ENCODE results near the gene ING1.
A peak's percentile ranks its signal among the peaks of the same experiment; 100 is the strongest.

The ING1 gene

GRCh38 chr13:110681868-110682550, 31.5 kb upstream of the ING1 start:
- intact Hi-C loops (cut with DNase I; ENCODE audit: low total_unique reads) = no loop called here

DNA sequence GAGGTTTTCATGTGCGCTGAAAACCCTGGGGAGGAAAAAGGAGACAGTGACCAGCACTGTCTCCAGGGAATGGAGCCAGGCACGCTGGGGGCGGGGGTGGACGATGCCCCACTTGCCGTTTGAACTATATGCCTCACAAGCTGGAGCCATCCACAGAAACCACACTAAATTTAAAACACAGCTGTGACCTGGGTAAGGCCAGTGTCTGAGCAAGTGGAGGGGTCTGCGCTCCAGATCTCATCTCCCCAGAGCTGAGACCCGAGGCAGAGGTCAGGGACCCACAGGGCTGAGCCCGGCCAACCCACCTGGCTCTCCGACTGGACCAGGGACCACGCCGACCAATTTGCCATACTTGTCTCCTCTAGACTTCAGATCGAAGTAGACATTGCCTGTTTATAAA, 30.8 kb upstream of the ING1 start:
- Histone ChIP-seq H3K27ac (no peak overlapping the region), H3K27me3 (no peaks in the 10 kb centered on the region), H3K4me3 (no peak overlapping the region), H3K36me3 (peaks cover 31 to 86% (median 69%) of the 10 kb centered on the region in 3 donors), H3K9me3 (no peaks in the 10 kb centered on the region), H3K4me1 (peaks cover 0 to 5% (median 0%) of the 10 kb centered on the region in 4 donors)
- TF ChIP-seq CTCF (IDR thresholded peaks at IDR 0.05) = no peak
- intact Hi-C loops (cut with DNase I; ENCODE audit: low total_unique reads) = no loop called here
- no peak for DNase-seq

More at GRCh38 chr13:110681868-110682550, 31.5 kb upstream of the ING1 start:
- TF ChIP-seq CTCF (IDR thresholded peaks at IDR 0.05) = no peak
- Histone ChIP-seq H3K4me3 (no peak overlapping the region), H3K27ac (no peak overlapping the region), H3K36me3 (peaks cover 32 to 83% (median 62%) of the 10 kb centered on the region in 3 donors), H3K4me1 (peaks cover 0 to 5% (median 0%) of the 10 kb centered on the region in 4 donors), H3K9me3 (no peaks in the 10 kb centered on the region), H3K27me3 (no peaks in the 10 kb centered on the region)
- DNase-seq = no peak

- intact Hi-C loops (cut with DNase I; ENCODE audit: low total_unique reads) = no loop called here
- H3K36me3 ChIP-seq = peaks cover 31 to 86% (median 71%) of the 10 kb centered on the region in 3 donors
These were observed 30.2 kb upstream of the ING1 start for GRCh38 chr13:110683203-110683883.

DNA sequence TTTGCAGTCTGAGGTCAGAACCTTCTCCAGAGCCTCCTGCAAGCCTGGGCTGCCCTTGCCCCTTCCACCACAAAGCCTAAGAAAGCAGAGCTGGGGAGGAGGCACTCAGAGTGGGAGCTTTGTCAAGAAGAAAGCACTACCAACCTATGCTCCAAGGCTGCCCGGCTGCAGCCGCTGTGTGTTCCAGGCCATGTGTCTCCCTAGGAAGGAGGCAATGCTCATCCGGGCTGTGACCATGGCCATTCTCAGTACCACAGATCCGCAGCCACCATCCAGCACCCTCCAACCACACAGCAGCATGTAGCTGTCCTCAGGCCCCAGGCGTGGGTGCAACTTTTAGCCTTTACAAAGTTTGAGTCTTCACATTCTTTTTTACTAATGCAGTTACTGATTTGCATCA, 29.6 kb upstream of the ING1 start:
- DNase-seq = no peak
- no peak overlapping the region for H3K4me3 ChIP-seq
- H3K27me3 ChIP-seq = no peaks in the 10 kb centered on the region
- intact Hi-C loops (cut with DNase I; ENCODE audit: low total_unique reads) = no loop called here
- H3K9me3 ChIP-seq = no peaks in the 10 kb centered on the region
- TF ChIP-seq CTCF (IDR thresholded peaks at IDR 0.05) = no peak
- peak overlapping the region in 1 of 2 donors; percentile 48 for H3K27ac ChIP-seq
- H3K36me3 ChIP-seq = peaks cover 31 to 86% (median 65%) of the 10 kb centered on the region in 3 donors
- H3K4me1 ChIP-seq = peaks cover 0 to 5% (median 0%) of the 10 kb centered on the region in 4 donors

More at GRCh38 chr13:110683203-110683883, 30.2 kb upstream of the ING1 start:
- no peaks in the 10 kb centered on the region for H3K27me3 ChIP-seq
- no peak for DNase-seq
- TF ChIP-seq CTCF (IDR thresholded peaks at IDR 0.05) = no peak
- H3K4me1 ChIP-seq = peaks cover 0 to 5% (median 0%) of the 10 kb centered on the region in 4 donors
- H3K9me3 ChIP-seq = no peaks in the 10 kb centered on the region
- no peak overlapping the region for H3K27ac ChIP-seq
- H3K4me3 ChIP-seq = no peak overlapping the region

GRCh38 chr13:110684388-110685056, 29.0 kb upstream of the ING1 start:
- Histone ChIP-seq H3K27ac (peak overlapping the region; percentile 33 to 48), H3K27me3 (no peaks in the 10 kb centered on the region), H3K4me3 (no peak overlapping the region), H3K9me3 (no peaks in the 10 kb centered on the region), H3K36me3 (peaks cover 26 to 88% (median 66%) of the 10 kb centered on the region in 3 donors), H3K4me1 (peaks cover 0 to 5% (median 0%) of the 10 kb centered on the region in 4 donors)
- intact Hi-C loops (cut with DNase I; ENCODE audit: low total_unique reads) = no loop called here
- no peak for TF ChIP-seq CTCF (IDR thresholded peaks at IDR 0.05)
- no peak for DNase-seq

All from tibial artery (tissue), 4 donors.